GM12874 (cell line): Measurements from ENCODE around the gene PARP12.

Source experiments
- TF ChIP-seq, protein P1 (sequence below): IDR thresholded peaks from 2 replicates; pipeline ENCODE4 v1.5.1; 2011; ENCODE audit warnings: low read depth, mild to moderate bottlenecking, control low read depth, low read length, moderate library complexity; ENCODE audit not compliant: insufficient read depth

PARP12 gene

DNA sequence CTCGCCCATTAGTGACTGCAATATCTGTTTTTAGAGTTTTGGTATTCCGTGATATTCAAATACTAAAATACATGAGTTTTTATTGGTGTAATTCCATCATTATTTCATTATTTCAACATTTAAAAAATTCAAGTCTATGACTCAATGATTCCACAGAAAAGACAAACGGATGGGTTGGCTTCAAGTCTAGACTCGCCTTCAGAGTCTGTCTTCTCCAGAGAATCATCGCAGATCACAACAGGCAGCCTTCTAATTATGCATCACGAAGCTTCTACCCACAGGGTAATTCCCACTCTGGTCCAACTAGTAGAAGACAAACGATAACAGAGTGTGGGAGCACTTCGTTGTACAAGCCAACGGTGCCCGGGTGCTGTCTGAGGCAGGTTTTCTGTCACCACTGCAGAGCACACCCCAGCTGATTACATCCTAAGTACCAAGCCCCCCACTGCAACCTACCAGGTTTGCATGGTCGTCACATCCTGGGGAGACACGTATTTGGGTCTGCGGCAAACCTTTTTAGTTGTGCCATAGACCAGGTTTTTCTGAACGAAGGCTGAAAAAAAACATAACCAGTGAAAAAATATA lies 28.9 kb downstream of the PARP12 start:
- TF ChIP-seq, protein P1, sequence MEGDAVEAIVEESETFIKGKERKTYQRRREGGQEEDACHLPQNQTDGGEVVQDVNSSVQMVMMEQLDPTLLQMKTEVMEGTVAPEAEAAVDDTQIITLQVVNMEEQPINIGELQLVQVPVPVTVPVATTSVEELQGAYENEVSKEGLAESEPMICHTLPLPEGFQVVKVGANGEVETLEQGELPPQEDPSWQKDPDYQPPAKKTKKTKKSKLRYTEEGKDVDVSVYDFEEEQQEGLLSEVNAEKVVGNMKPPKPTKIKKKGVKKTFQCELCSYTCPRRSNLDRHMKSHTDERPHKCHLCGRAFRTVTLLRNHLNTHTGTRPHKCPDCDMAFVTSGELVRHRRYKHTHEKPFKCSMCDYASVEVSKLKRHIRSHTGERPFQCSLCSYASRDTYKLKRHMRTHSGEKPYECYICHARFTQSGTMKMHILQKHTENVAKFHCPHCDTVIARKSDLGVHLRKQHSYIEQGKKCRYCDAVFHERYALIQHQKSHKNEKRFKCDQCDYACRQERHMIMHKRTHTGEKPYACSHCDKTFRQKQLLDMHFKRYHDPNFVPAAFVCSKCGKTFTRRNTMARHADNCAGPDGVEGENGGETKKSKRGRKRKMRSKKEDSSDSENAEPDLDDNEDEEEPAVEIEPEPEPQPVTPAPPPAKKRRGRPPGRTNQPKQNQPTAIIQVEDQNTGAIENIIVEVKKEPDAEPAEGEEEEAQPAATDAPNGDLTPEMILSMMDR = no peak

DNA sequence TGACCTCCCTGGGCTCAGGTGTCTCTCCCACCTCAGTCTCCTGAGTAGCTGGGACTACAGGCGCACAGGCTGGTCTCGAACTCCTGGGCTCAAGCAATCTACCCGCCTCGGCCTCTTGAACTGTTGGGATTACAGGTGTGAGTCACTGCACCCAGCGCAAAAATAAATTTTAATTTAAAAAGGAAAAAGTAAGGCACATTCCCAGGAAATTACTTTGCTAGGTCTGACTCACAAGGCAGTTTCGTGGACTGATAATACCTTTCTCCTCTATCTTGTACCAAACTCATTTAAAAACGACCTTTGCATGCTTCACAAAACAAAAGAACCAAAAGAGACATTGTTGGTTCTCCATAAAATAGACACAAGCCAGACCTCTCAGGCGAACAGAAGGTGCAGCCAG lies 29.7 kb downstream of the PARP12 start:
- TF ChIP-seq, protein P1 = no peak

DNA sequence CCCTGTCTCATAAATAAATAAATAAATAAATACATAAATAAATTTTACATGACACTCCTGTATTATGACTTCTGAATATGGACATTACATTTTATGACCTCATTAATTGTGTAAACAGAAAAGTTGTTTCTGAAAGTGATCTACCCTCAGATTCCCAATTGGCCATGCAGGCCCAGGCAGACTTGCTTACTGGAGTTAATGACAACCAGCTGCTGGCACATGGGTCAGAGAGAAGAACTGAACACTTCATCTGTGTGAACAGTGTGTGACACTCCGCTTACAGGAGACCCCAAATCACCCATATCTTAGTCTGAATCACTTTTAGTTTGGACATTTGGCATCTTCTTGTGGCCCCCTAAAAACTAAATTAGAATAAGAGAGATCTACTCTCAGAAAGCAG lies 31.4 kb downstream of the PARP12 start:
- TF ChIP-seq, protein P1 = no peak

DNA sequence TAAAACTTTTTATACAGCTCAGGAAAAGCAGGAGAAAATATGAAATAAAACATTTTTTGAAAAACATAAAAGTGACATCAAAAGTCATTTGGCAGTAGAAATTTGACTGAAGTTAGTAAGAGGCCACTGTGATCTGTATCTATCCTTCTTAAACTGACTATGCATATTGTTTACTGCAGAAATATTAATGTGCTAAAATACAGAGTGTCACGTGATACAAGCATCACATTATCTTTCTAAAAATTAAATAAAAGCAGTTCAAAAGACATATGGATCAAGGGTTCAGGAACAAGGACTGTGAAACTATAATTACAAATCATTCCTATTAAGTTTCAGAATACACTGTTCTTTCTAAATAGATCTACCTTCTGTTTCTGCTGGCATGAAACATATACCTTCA lies 33.7 kb downstream of the PARP12 start:
- TF ChIP-seq, protein P1 = no peak

DNA sequence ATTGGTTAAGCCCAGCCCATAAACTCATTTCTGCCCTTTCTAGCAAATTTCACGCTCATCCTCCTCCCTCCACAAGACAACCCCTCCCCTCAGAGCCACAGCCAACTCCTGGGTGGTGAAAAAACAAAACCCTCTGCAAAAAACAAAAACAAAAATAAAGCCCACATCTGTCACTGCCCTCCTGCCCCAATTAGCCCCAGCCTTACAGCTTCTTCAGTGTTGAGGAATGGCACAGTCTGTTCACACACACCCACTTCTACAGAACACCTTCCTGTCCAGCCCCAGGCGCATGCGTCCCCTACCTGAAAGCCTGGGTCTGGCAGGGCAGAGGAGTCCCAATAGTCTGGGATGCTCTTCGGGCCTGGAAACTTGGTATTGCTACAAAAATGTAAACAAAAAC lies 34.4 kb downstream of the PARP12 start:
- TF ChIP-seq, protein P1 = no peak

DNA sequence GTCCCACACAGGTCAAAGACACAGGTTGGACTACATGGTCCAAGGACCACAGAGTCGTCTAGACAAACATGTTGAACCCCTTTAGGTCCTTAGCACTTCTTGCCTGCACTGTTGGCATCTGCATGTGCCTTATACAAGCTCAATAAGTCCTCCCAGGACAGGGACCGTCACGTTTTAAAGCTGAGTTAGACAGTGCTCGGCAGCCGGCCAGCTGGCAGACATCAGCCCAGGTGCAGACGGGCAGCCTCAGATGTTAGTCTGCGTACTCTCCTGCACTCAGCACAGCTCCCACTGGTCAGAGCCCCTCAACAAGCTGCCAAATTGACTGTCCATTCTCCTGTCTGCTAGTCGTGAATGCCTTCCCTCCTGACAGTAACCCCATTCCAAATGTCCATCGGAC lies 34.9 kb downstream of the PARP12 start:
- TF ChIP-seq, protein P1 = no peak

DNA sequence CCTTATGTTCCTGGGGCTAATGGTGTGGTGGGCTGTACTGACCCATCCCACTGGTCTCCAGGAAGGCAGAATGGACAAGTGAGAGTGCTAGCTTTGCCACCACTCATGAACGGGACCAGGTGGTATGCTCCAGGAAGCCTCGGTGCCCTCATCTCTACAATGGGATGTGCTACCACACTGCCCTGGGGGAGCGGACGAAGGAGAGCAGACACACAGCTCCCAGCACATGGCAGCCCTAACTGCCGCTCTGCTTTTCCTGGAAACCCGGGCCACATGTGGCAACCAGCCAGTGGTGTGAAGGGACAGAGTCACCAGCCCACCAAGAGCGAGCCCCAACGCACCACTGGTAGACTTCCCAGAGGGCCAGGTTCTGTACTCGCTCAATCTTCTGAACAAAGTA lies 35.8 kb downstream of the PARP12 start:
- TF ChIP-seq, protein P1 = no peak
